ENCODE measurements around the gene TRIL. TPM values are rescaled to one million over a fixed set of nuclear protein-coding genes. Genes with fewer than 3 reads are reported as not detected.

Gene TRIL
- total RNA-seq, 1 donor from 2014 or later = 6.4 TPM

- Histone ChIP-seq H3K36me3 (no peaks in the 10 kb centered on the region), H3K9me3 (no peaks in the 10 kb centered on the region), H3K27me3 (ENCODE audit: low read depth) (no peaks in the 10 kb centered on the region), H3K4me3 (no peak overlapping the region), H3K4me1 (no peaks in the 10 kb centered on the region), H3K27ac (no peak overlapping the region)
- ATAC-seq = no peak
- no peak for DNase-seq
- intact Hi-C loops (cut with DNase I) = no loop called here
- no peak for TF ChIP-seq CTCF (IDR thresholded peaks at IDR 0.05)
Measured at GRCh38 chr7:28940741-28941384, 17.3 kb downstream of the TRIL start.

- ATAC-seq (no peak), DNase-seq (no peak)
- no peak overlapping the region for H3K27ac ChIP-seq
- intact Hi-C loops (cut with DNase I) = no loop called here
- H3K36me3 ChIP-seq = no peaks in the 10 kb centered on the region
- no peaks in the 10 kb centered on the region for H3K4me1 ChIP-seq
- H3K27me3 ChIP-seq (ENCODE audit: low read depth) = no peaks in the 10 kb centered on the region
- TF ChIP-seq CTCF (IDR thresholded peaks at IDR 0.05) = no peak
- H3K9me3 ChIP-seq = no peaks in the 10 kb centered on the region
- H3K4me3 ChIP-seq = no peak overlapping the region
Measured at GRCh38 chr7:28939844-28940544, 18.1 kb downstream of the TRIL start.

GRCh38 chr7:28939367-28939766 is 18.8 kb downstream of the TRIL start:
- TF ChIP-seq CTCF (IDR thresholded peaks at IDR 0.05) = no peak

GRCh38 chr7:28937619-28938018 is 20.5 kb downstream of the TRIL start:
- Histone ChIP-seq H3K9me3 (no peaks in the 10 kb centered on the region), H3K27ac (no peak overlapping the region), H3K36me3 (no peaks in the 10 kb centered on the region), H3K27me3 (ENCODE audit: low read depth) (no peaks in the 10 kb centered on the region), H3K4me3 (no peak overlapping the region), H3K4me1 (peaks cover 7% of the 10 kb centered on the region)
- DNase-seq (no peak), ATAC-seq (no peak)
- intact Hi-C loops (cut with DNase I) = no loop called here
- no peak for TF ChIP-seq CTCF (IDR thresholded peaks at IDR 0.05)

More at GRCh38 chr7:28939367-28939766, 18.8 kb downstream of the TRIL start:
- H3K4me3 ChIP-seq = no peak overlapping the region
- H3K9me3 ChIP-seq = no peaks in the 10 kb centered on the region
- H3K27me3 ChIP-seq (ENCODE audit: low read depth) = no peaks in the 10 kb centered on the region
- intact Hi-C loops (cut with DNase I) = no loop called here
- H3K27ac ChIP-seq = no peak overlapping the region
- H3K4me1 ChIP-seq = no peaks in the 10 kb centered on the region
- ATAC-seq (no peak), DNase-seq (no peak)
- H3K36me3 ChIP-seq = no peaks in the 10 kb centered on the region

- intact Hi-C loops (cut with DNase I) = no loop called here
- no peaks in the 10 kb centered on the region for H3K36me3 ChIP-seq
- no peak overlapping the region for H3K27ac ChIP-seq
- no peak for TF ChIP-seq CTCF (IDR thresholded peaks at IDR 0.05)
- H3K9me3 ChIP-seq = no peaks in the 10 kb centered on the region
- ATAC-seq = no peak
- H3K27me3 ChIP-seq (ENCODE audit: low read depth) = no peaks in the 10 kb centered on the region
- H3K4me1 ChIP-seq = peaks cover 7% of the 10 kb centered on the region
- H3K4me3 ChIP-seq = no peak overlapping the region
- no peak for DNase-seq
Measured at GRCh38 chr7:28937103-28937502, 21.0 kb downstream of the TRIL start.
